ENCODE data around the gene ISCA2.

ISCA2 gene

GRCh38 chr14:74522740-74523139 is 29.2 kb downstream of the ISCA2 start:
- no peak for DNase-seq (ENCODE audit: low read depth)
- H3K4me3 ChIP-seq (ENCODE audit: low read depth, low read length): no peak overlapping the region
- TF ChIP-seq, protein P1, sequence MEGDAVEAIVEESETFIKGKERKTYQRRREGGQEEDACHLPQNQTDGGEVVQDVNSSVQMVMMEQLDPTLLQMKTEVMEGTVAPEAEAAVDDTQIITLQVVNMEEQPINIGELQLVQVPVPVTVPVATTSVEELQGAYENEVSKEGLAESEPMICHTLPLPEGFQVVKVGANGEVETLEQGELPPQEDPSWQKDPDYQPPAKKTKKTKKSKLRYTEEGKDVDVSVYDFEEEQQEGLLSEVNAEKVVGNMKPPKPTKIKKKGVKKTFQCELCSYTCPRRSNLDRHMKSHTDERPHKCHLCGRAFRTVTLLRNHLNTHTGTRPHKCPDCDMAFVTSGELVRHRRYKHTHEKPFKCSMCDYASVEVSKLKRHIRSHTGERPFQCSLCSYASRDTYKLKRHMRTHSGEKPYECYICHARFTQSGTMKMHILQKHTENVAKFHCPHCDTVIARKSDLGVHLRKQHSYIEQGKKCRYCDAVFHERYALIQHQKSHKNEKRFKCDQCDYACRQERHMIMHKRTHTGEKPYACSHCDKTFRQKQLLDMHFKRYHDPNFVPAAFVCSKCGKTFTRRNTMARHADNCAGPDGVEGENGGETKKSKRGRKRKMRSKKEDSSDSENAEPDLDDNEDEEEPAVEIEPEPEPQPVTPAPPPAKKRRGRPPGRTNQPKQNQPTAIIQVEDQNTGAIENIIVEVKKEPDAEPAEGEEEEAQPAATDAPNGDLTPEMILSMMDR (IDR thresholded peaks at IDR 0.05; ENCODE audit: low read depth, low read length): no peak
- TF ChIP-seq MAX (IDR thresholded peaks at IDR 0.05; ENCODE audit: low read depth, low read length) (no peak), POLR2A (IDR thresholded peaks at IDR 0.05; ENCODE audit: extremely low read depth, insufficient read length) (no peak), MYC (IDR thresholded peaks at IDR 0.05; ENCODE audit: low read depth, low read length) (no peak)

DNA sequence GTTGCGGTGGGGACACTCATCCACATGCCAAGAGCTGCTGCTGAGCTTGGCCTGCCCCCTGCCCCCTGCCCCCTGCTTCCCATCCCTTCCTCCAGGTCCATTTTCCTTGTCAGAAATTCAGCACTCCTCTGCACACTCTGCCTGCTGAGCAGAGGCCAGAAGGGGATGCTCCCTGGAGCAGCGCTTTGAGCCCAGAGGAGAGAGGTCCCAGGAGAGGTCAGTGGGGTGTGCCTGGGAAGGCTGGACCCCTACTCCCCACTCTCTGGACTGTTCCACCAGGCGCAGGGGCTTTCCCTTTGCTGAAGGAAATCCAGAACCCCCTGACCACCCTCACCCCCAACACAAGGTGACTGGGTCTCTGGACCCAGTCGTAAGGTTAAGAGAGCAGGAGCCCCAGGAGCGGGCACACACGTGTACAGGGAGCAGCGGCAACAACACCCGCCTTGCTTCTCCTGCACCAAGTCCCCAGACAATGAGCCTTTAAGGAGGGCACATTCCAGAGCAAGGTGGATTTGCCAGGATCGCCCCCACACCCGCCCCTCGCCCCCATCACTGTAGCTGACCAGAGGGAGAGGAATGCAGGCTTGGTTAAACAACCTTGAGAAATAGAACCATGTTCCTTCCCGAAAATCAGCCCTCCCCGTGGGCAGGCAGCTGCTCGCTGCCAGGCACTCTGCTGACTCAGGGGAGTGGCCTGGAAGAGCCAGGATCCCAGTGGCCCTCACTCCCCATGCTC is 30.7 kb downstream of the ISCA2 start:
- H3K4me3 ChIP-seq (ENCODE audit: low read depth, low read length): no peak overlapping the region
- TF ChIP-seq MAX (IDR thresholded peaks at IDR 0.05; ENCODE audit: low read depth, low read length) (no peak), MYC (IDR thresholded peaks at IDR 0.05; ENCODE audit: low read depth, low read length) (no peak), POLR2A (IDR thresholded peaks at IDR 0.05; ENCODE audit: extremely low read depth, insufficient read length) (no peak)
- TF ChIP-seq, protein P1 (IDR thresholded peaks at IDR 0.05; ENCODE audit: low read depth, low read length): no peak
- no peak for DNase-seq (ENCODE audit: low read depth)

- TF ChIP-seq POLR2A (IDR thresholded peaks at IDR 0.05; ENCODE audit: extremely low read depth, insufficient read length) (no peak), MYC (IDR thresholded peaks at IDR 0.05; ENCODE audit: low read depth, low read length) (no peak), MAX (IDR thresholded peaks at IDR 0.05; ENCODE audit: low read depth, low read length) (no peak)
- TF ChIP-seq, protein P1 (IDR thresholded peaks at IDR 0.05; ENCODE audit: low read depth, low read length): no peak
- DNase-seq (ENCODE audit: low read depth): no peak
- H3K4me3 ChIP-seq (ENCODE audit: low read depth, low read length): no peak overlapping the region
Measured at GRCh38 chr14:74524812-74525135, 31.2 kb downstream of the ISCA2 start.

GRCh38 chr14:74525361-74525851 is 31.8 kb downstream of the ISCA2 start:
- TF ChIP-seq POLR2A (IDR thresholded peaks at IDR 0.05; ENCODE audit: extremely low read depth, insufficient read length) (no peak), MYC (IDR thresholded peaks at IDR 0.05; ENCODE audit: low read depth, low read length) (no peak), MAX (IDR thresholded peaks at IDR 0.05; ENCODE audit: low read depth, low read length) (no peak)
- TF ChIP-seq, protein P1 (IDR thresholded peaks at IDR 0.05; ENCODE audit: low read depth, low read length): no peak
- no peak overlapping the region for H3K4me3 ChIP-seq (ENCODE audit: low read depth, low read length)

DNA sequence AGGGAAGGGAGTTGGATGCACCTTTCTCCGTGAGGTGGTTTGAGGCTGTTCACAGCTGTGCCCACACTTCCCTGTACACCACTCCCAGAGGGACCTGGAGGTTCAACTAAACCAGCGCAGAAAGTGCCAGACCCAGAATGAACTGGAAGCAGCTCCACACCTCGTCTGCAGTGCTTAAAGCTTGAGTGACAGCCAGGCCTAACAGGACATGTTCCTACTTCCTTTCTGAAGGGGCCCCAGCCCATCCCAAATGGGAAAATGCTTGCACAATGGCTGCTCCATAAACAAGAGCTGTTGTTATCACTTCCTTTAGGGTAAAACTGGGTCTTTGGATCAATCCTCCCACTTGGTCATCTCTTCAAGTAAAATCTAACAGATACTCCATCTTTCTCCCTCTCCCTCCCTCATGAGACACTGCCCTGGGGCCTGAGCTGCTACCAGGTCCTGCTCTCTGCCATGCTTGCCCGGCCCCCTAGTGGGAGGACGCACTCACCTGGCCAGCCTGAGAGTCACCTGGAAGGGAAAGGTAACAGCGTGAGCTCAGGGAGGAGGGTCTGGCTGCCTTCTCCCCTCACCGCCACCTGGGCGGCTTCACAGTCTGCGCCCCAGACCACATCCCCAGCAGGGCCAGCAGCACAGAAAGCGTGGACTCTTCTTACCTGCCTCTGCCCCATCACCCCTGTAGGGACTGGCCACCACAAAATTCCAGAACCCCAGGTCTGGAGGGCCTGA is 33.5 kb downstream of the ISCA2 start:
- TF ChIP-seq MAX (IDR thresholded peaks at IDR 0.05; ENCODE audit: low read depth, low read length) (no peak), MYC (IDR thresholded peaks at IDR 0.05; ENCODE audit: low read depth, low read length) (no peak), POLR2A (IDR thresholded peaks at IDR 0.05; ENCODE audit: extremely low read depth, insufficient read length) (no peak)
- TF ChIP-seq, protein P1 (IDR thresholded peaks at IDR 0.05; ENCODE audit: low read depth, low read length): no peak
- no peak overlapping the region for H3K4me3 ChIP-seq (ENCODE audit: low read depth, low read length)
- DNase-seq (ENCODE audit: low read depth): no peak

More at GRCh38 chr14:74525361-74525851, 31.8 kb downstream of the ISCA2 start:
- no peak for DNase-seq (ENCODE audit: low read depth)
